ENCODE results near the gene AXIN2. TPM values are rescaled to one million over a fixed set of nuclear protein-coding genes. Genes with fewer than 3 reads are reported as not detected.
A peak's percentile ranks its signal among the peaks of the same experiment; 100 is the strongest.

Gene AXIN2
- total and polyA plus RNA-seq, 9 donors, result 17.2 to 75.7 (median 26.9) TPM

DNA sequence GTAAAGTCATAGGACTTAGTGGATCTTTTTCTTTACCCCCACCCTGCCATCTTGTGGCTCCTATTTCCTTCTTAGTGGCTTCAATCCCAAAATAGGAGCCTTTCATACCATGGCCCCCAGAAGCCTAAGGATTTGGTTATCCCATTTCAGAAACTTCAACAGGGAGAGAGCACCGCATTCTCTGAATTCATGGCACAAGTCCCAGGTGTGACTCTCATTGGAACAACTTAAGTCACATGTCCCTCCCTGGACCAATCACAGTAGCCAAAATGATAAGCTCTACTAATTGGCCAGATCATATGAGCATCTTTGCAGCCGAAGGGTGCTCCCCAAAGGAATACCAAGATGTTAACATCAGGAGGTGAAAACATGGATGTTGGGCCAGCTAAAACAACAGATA, 43.2 kb downstream of the AXIN2 start:
- no peak overlapping the region for H3K4me3 ChIP-seq
- intact Hi-C loops (cut with DNase I), result no loop called here
- peaks cover 5% of the 10 kb centered on the region for H3K4me1 ChIP-seq (ENCODE audit: insufficient read depth)
- TF ChIP-seq, protein P1, sequence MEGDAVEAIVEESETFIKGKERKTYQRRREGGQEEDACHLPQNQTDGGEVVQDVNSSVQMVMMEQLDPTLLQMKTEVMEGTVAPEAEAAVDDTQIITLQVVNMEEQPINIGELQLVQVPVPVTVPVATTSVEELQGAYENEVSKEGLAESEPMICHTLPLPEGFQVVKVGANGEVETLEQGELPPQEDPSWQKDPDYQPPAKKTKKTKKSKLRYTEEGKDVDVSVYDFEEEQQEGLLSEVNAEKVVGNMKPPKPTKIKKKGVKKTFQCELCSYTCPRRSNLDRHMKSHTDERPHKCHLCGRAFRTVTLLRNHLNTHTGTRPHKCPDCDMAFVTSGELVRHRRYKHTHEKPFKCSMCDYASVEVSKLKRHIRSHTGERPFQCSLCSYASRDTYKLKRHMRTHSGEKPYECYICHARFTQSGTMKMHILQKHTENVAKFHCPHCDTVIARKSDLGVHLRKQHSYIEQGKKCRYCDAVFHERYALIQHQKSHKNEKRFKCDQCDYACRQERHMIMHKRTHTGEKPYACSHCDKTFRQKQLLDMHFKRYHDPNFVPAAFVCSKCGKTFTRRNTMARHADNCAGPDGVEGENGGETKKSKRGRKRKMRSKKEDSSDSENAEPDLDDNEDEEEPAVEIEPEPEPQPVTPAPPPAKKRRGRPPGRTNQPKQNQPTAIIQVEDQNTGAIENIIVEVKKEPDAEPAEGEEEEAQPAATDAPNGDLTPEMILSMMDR (IDR thresholded peaks at IDR 0.05), result no peak
- TF ChIP-seq POLR2A (IDR thresholded peaks at IDR 0.05), result no peak
- TF ChIP-seq EP300 (IDR thresholded peaks at IDR 0.05), result no peak
- H3K27me3 ChIP-seq, result no peaks in the 10 kb centered on the region
- no peaks in the 10 kb centered on the region for H3K36me3 ChIP-seq
- 61 to 75% (median 68%) methylated on average over 2 of the region's 2 CpGs for WGBS, 3 donors
- no peak overlapping the region for H3K27ac ChIP-seq
- no peaks in the 10 kb centered on the region for H3K9me3 ChIP-seq
- no peak for DNase-seq

- Histone ChIP-seq H3K9me3 (no peaks in the 10 kb centered on the region), H3K36me3 (no peaks in the 10 kb centered on the region), H3K27ac (peak overlapping the region in 1 of 2 donors; percentile 4), H3K4me1 (ENCODE audit: insufficient read depth) (peaks cover 5% of the 10 kb centered on the region), H3K27me3 (no peaks in the 10 kb centered on the region), H3K4me3 (no peak overlapping the region)
- 36 to 47% (median 40%) methylated on average over 17 of the region's 17 CpGs for WGBS, 3 donors
- DNase-seq, result peak in 1 of 5 donors; percentile 25
- intact Hi-C loops (cut with DNase I), result no loop called here
- TF ChIP-seq, protein P1 (IDR thresholded peaks at IDR 0.05), result no peak
- TF ChIP-seq EP300 (IDR thresholded peaks at IDR 0.05), result no peak
- no peak for TF ChIP-seq POLR2A (IDR thresholded peaks at IDR 0.05)
These were observed 45.2 kb downstream of the AXIN2 start for GRCh38 chr17:65515959-65516948.

DNA sequence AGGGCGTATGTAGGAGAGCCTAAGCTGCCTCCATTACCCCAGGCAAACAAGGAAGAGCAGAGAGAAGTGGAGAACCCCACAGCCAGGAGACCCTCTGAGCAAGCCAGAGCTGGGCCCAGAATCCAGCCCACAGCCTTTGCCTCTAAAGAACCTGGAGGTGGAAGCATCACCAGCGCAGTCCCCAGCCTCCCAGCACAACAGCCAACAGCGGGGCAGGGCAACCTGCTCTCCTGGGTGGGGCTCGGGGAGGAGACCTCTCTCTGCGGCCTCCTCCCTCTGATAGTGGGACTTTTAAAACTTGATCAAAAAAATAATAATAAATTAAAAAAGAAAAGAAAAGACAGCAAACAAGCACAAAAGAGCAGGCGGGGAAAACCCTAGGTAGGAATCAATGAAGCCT, 45.9 kb downstream of the AXIN2 start:
- Histone ChIP-seq H3K36me3 (no peaks in the 10 kb centered on the region), H3K4me3 (no peak overlapping the region), H3K27me3 (no peaks in the 10 kb centered on the region), H3K27ac (no peak overlapping the region), H3K9me3 (no peaks in the 10 kb centered on the region), H3K4me1 (ENCODE audit: insufficient read depth) (peaks cover 5% of the 10 kb centered on the region)
- TF ChIP-seq, protein P1 (IDR thresholded peaks at IDR 0.05), result no peak
- TF ChIP-seq EP300 (IDR thresholded peaks at IDR 0.05) (no peak), POLR2A (IDR thresholded peaks at IDR 0.05) (no peak)
- no peak for DNase-seq
- 62 to 68% (median 65%) methylated on average over 6 of the region's 6 CpGs for WGBS, 3 donors
- intact Hi-C loops (cut with DNase I), result no loop called here

DNA sequence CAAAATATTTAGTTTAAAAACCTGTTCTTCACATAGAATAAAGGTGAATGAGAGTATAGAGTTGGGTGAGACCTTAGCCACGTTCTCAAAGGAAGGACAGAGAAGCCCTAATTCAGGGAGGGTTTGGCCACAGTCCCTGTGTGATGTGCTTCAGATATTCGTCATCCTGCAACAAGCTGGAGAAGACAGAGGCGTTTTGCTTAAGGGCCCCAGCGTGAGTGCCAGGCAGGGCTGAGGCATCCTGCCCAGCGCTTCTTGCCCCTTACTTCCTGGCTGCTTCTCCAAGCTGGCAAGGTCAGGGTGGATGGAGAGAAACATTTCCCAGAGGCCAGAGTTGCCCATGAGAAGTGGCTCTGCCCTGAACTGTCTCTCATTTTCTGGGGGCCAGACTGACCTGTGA, 46.9 kb downstream of the AXIN2 start:
- H3K27me3 ChIP-seq, result no peaks in the 10 kb centered on the region
- no peaks in the 10 kb centered on the region for H3K9me3 ChIP-seq
- WGBS, 3 donors, result 60 to 77% (median 76%) methylated on average over 5 of the region's 5 CpGs
- H3K4me1 ChIP-seq (ENCODE audit: insufficient read depth), result peaks cover 5% of the 10 kb centered on the region
- H3K36me3 ChIP-seq, result no peaks in the 10 kb centered on the region
- H3K27ac ChIP-seq, result no peak overlapping the region
- intact Hi-C loops (cut with DNase I), result no loop called here
- DNase-seq, result no peak
- no peak for TF ChIP-seq POLR2A (IDR thresholded peaks at IDR 0.05)
- TF ChIP-seq, protein P1 (IDR thresholded peaks at IDR 0.05), result no peak
- TF ChIP-seq EP300 (IDR thresholded peaks at IDR 0.05), result no peak
- H3K4me3 ChIP-seq, result no peak overlapping the region

Data from ovary (tissue), 9 donors.